Bronchial epithelial cell (primary cell): ENCODE measurements around the gene ALDH9A1. TPM values are rescaled to one million over a fixed set of nuclear protein-coding genes. Genes with fewer than 3 reads are reported as not detected.

Source experiments
- DNase-seq: peaks from one replicate; pipeline ENCODE4 v3.0.0-alpha.2; 2010; ENCODE audit warnings: low read depth
- FAIRE-seq: peaks from 2 replicates; lab custom pipeline; 2011; peaks lifted over from hg19 to GRCh38; lab: Jason Lieb, UNC
- H3K27me3 ChIP-seq: 2 replicates; pipeline ENCODE4 v1.5.1; 2011; ENCODE audit warnings: low read length; ENCODE audit not compliant: control insufficient read depth, insufficient read depth
- H3K36me3 ChIP-seq: 2 replicates; pipeline ENCODE4 v1.5.1; 2011; ENCODE audit warnings: low read length; ENCODE audit not compliant: control insufficient read depth, insufficient read depth
- H3K4me3 ChIP-seq: 2 replicates; pipeline ENCODE4 v1.5.1; 2011; ENCODE audit warnings: mild to moderate bottlenecking, low read depth, low read length, control low read depth
- CTCF ChIP-seq: IDR thresholded peaks from 2 replicates; pipeline ENCODE4 v1.5.1; 2011; ENCODE audit warnings: mild to moderate bottlenecking, moderate library complexity, low read length, control low read depth, inconsistent platforms; ENCODE audit not compliant: insufficient read depth, severe bottlenecking
- total RNA-seq: library from RNA; depleted of rRNA; stranded (reverse); fragments of >200 nt; gene quantifications from 2 replicates; pipeline ENCODE4 v1.2.1, GENCODE V29; 2014

The ALDH9A1 gene
- total RNA-seq, 1 donor from 2014 or later: 44.0 TPM

- TF ChIP-seq CTCF: no peak
- peaks cover 3% of the 10 kb centered on the region for H3K36me3 ChIP-seq
- DNase-seq (no peak), FAIRE-seq (no peak)
- H3K4me3 ChIP-seq: no peak overlapping the region
- H3K27me3 ChIP-seq: no peaks in the 10 kb centered on the region
These were observed 60.9 kb downstream of the ALDH9A1 start for GRCh38 chr1:165637427-165637826.

GRCh38 chr1:165635823-165636222 lies 62.5 kb downstream of the ALDH9A1 start:
- TF ChIP-seq CTCF: no peak
- DNase-seq (no peak), FAIRE-seq (no peak)
- Histone ChIP-seq H3K36me3 (peaks cover 3% of the 10 kb centered on the region), H3K27me3 (no peaks in the 10 kb centered on the region), H3K4me3 (no peak overlapping the region)

- H3K36me3 ChIP-seq: peaks cover 3% of the 10 kb centered on the region
- TF ChIP-seq CTCF: no peak
- no peaks in the 10 kb centered on the region for H3K27me3 ChIP-seq
- no peak overlapping the region for H3K4me3 ChIP-seq
- FAIRE-seq (no peak), DNase-seq (no peak)
These were observed 63.0 kb downstream of the ALDH9A1 start for GRCh38 chr1:165635329-165635728.

GRCh38 chr1:165634154-165634921 lies 64.0 kb downstream of the ALDH9A1 start:
- FAIRE-seq: no peak
- peaks cover 1% of the 10 kb centered on the region for H3K36me3 ChIP-seq
- no peak for DNase-seq
- no peak overlapping the region for H3K4me3 ChIP-seq
- TF ChIP-seq CTCF: no peak
- H3K27me3 ChIP-seq: no peaks in the 10 kb centered on the region

GRCh38 chr1:165633614-165634013 lies 64.7 kb downstream of the ALDH9A1 start:
- FAIRE-seq: no peak
- DNase-seq: peak; percentile 51
- Histone ChIP-seq H3K27me3 (no peaks in the 10 kb centered on the region), H3K4me3 (no peak overlapping the region), H3K36me3 (peaks cover 1% of the 10 kb centered on the region)
- no peak for TF ChIP-seq CTCF

- Histone ChIP-seq H3K36me3 (no peaks in the 10 kb centered on the region), H3K27me3 (no peaks in the 10 kb centered on the region), H3K4me3 (peak overlapping the region; percentile 54)
- FAIRE-seq: no peak
- no peak for DNase-seq
- TF ChIP-seq CTCF: no peak
These were observed 65.9 kb downstream of the ALDH9A1 start for GRCh38 chr1:165632491-165632890.
